ENCODE measurements around the gene C8B.

The C8B gene

DNA sequence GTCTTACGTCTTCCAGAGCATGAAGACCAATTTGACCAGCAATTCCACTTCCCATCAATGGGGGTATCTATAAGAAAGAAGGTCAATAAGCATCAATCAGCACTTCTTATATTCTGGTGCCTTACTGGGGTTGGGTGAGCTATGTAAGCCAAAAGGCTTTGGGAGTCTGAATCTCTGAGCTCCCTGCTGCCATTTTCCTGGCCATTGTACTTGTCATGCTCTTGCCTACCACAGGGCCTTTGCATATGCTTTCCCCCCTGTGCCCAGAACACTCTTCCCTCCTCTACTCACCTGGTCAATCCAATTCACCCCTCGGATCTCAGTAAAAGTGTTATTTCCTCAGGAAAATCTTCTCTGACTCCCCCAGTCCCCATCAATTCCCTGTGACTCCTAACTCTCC is 36.3 kb downstream of the C8B start:
- Mint-ChIP-seq H3K4me3 (no peak overlapping the region), H3K27me3 (peaks cover 2% of the 10 kb centered on the region), H3K4me1 (ENCODE audit: low read depth) (no peaks in the 10 kb centered on the region), H3K36me3 (ENCODE audit: low read depth) (no peaks in the 10 kb centered on the region), H3K27ac (no peak overlapping the region), H3K9me3 (no peaks in the 10 kb centered on the region)
- no peak for DNase-seq

DNA sequence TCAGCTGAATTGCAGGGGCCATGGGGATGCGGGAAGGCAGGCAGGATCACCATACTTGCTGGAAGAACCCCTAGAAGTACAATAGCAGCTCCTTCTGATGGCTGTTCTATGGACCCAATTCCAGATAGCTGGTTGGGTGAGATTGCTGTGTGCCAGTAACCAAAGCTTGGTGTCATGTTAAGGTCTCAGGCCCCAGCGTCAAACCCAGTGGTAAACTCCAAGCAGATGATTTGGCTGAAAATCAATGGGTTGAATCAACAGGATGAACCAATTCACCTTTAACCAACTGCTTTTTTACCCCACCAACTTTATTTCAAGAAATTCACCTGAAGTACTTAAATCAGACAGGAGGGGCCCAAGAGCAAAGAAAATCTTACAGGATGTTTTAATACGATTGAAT is 37.8 kb downstream of the C8B start:
- DNase-seq: no peak
- Mint-ChIP-seq H3K9me3 (no peaks in the 10 kb centered on the region), H3K27me3 (peaks cover 5% of the 10 kb centered on the region), H3K36me3 (ENCODE audit: low read depth) (no peaks in the 10 kb centered on the region), H3K4me3 (no peak overlapping the region), H3K27ac (no peak overlapping the region), H3K4me1 (ENCODE audit: low read depth) (no peaks in the 10 kb centered on the region)

DNA sequence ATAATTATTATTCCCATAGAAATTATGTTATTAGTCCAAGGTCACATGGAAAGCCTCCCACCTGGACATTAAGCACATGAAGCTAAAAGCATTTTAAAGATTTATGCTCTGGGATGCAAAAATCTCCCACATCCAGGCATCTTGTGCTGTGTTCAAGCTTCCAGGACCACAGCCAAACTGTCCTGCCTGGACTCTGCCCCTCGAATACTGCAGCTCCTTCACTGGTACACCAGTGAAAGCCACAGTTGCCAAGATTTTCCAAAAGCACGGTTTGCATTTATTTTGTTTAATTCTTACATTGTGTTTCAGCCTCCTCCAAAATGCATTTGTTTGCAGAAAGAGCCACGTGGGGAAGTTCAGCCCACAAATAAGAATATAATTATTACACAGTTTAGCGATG is 38.6 kb downstream of the C8B start:
- Mint-ChIP-seq H3K27me3 (peaks cover 5% of the 10 kb centered on the region), H3K36me3 (ENCODE audit: low read depth) (no peaks in the 10 kb centered on the region), H3K9me3 (no peaks in the 10 kb centered on the region), H3K4me1 (ENCODE audit: low read depth) (no peaks in the 10 kb centered on the region), H3K4me3 (no peak overlapping the region), H3K27ac (no peak overlapping the region)
- no peak for DNase-seq

DNA sequence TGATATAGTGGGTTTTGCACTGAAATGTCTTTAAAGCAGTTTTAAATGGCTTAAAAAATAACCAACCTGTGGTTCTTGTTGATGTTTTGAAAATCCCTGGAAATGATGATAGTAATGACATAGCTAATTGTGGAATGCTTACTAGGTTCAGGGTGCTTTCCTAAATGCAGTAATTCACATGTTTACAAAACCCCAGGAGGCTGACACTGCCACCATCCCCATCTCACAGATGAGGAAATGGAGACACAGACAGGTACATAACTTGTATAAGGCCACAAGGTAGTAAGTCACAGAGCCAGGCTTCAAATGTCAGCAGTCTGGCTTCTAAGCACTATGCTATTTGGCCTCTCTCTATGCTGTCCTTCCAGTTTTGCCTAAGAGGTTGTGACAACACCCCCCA is 40.6 kb downstream of the C8B start:
- H3K27me3 Mint-ChIP-seq: peaks cover 5% of the 10 kb centered on the region
- H3K36me3 Mint-ChIP-seq (ENCODE audit: low read depth): no peaks in the 10 kb centered on the region
- no peaks in the 10 kb centered on the region for H3K4me1 Mint-ChIP-seq (ENCODE audit: low read depth)

DNA sequence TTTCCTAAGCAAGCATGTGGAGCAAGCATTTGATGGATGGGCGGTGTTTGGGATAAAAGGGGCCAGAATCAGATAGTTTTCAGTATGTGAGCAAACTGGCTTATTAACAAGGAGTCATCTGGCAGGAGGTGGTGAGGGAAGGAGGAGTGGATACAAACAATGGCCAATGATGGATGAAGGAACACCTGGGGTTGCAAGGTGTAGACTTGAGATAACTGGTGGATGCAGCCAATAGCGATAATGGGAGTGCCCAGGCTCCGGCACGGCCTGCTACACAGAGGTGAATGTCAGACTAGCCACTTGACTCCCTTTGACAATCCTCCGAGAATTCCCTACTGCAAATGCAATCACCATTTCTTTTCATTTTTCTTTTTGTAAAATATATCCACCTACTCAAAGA is 41.7 kb downstream of the C8B start:
- Mint-ChIP-seq H3K27ac (no peak overlapping the region), H3K36me3 (ENCODE audit: low read depth) (no peaks in the 10 kb centered on the region), H3K27me3 (peaks cover 5% of the 10 kb centered on the region), H3K4me1 (ENCODE audit: low read depth) (no peaks in the 10 kb centered on the region), H3K4me3 (no peak overlapping the region), H3K9me3 (no peaks in the 10 kb centered on the region)
- DNase-seq: no peak

More for the DNA sequence above, 40.6 kb downstream of the C8B start:
- Mint-ChIP-seq H3K4me3 (no peak overlapping the region), H3K27ac (no peak overlapping the region), H3K9me3 (no peaks in the 10 kb centered on the region)
- no peak for DNase-seq

DNA sequence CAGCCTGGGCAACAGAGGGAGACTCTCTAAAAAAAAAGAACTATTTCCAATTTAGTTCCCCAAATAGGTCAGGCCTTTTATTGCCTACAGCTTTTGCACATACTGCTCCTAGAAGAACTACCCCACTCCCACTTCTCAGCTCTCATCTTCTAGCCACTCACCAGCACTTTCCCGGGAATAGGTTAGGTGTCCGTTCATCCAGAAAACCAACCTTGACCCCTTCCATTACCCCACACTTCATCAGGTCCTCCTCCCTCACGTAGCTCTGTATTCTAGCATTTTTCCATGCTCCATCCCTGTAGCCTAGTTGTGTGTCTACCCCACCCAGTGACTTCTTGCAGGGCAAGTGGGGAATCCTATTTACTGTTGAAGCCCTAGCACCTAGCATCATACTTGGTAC is 42.6 kb downstream of the C8B start:
- Mint-ChIP-seq H3K27me3 (peaks cover 5% of the 10 kb centered on the region), H3K27ac (no peak overlapping the region), H3K4me3 (no peak overlapping the region), H3K9me3 (no peaks in the 10 kb centered on the region), H3K4me1 (ENCODE audit: low read depth) (no peaks in the 10 kb centered on the region), H3K36me3 (ENCODE audit: low read depth) (no peaks in the 10 kb centered on the region)
- no peak for DNase-seq

DNA sequence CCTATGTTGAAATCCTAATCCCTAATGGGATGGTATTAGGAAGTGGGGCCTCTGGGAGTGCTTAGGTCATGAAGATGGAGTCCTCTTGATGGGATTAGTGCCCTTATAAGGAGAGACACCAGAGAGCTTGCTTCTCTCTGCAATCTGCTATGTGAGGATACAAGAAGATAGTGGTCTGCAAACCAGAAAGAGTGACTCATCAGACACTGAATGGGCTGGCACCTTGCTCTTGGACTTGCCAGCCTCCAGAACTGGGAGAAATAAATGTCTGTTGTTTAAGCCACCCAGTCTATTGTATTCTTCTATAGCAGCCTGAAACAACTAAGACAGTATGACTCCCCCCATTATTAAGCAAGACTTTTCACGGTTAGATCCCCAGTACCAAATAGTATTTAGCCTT is 43.3 kb downstream of the C8B start:
- no peak overlapping the region for H3K27ac Mint-ChIP-seq
- H3K4me3 Mint-ChIP-seq: no peak overlapping the region
- no peaks in the 10 kb centered on the region for H3K4me1 Mint-ChIP-seq (ENCODE audit: low read depth)
- DNase-seq: no peak
- H3K27me3 Mint-ChIP-seq: peaks cover 5% of the 10 kb centered on the region
- H3K36me3 Mint-ChIP-seq (ENCODE audit: low read depth): no peaks in the 10 kb centered on the region
- H3K9me3 Mint-ChIP-seq: no peaks in the 10 kb centered on the region

DNA sequence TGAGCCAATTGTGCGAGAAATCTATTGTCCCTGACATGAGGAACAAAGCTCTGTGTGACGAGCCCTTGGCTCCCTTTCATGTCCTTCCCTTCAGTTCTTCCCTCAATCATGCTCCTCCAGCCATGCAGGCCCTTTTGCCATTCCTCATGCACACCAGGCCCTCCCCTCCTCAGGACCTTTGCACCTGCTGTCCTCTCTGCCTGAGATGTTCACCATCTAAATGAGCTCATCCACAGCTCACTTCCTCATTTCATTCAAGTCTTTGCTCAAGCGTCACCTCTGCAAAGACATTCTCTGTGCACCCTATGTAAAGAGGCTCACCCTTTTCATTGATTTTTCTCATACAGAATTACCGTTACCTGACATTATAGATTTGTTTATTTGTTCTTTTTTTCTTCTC is 43.7 kb downstream of the C8B start:
- no peaks in the 10 kb centered on the region for H3K36me3 Mint-ChIP-seq (ENCODE audit: low read depth)
- DNase-seq: no peak
- no peak overlapping the region for H3K27ac Mint-ChIP-seq
- H3K4me3 Mint-ChIP-seq: no peak overlapping the region
- H3K27me3 Mint-ChIP-seq: peaks cover 5% of the 10 kb centered on the region
- no peaks in the 10 kb centered on the region for H3K4me1 Mint-ChIP-seq (ENCODE audit: low read depth)
- no peaks in the 10 kb centered on the region for H3K9me3 Mint-ChIP-seq

DNA sequence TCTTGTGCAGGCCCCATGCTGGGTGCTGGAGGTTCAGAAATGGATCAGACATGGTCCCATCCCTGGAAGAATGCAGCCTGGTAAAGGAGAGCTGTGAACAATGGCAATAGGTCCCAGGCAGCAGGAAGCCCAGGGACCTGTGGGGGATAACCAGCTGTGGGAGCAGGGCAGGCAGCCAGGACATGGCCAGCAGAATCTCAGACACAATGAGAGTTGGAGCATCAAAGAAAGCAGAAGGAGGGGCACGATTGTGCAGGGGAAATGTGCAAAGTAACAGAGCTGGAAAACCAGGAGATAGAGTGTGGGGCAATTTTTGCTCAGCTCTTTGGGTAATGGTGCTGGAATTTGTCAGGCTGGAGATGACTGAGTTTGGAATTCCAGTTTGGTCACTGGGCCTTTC is 44.3 kb downstream of the C8B start:
- Mint-ChIP-seq H3K4me1 (ENCODE audit: low read depth) (no peaks in the 10 kb centered on the region), H3K27me3 (peaks cover 5% of the 10 kb centered on the region), H3K4me3 (no peak overlapping the region), H3K36me3 (ENCODE audit: low read depth) (no peaks in the 10 kb centered on the region), H3K9me3 (no peaks in the 10 kb centered on the region), H3K27ac (no peak overlapping the region)
- DNase-seq: no peak

DNA sequence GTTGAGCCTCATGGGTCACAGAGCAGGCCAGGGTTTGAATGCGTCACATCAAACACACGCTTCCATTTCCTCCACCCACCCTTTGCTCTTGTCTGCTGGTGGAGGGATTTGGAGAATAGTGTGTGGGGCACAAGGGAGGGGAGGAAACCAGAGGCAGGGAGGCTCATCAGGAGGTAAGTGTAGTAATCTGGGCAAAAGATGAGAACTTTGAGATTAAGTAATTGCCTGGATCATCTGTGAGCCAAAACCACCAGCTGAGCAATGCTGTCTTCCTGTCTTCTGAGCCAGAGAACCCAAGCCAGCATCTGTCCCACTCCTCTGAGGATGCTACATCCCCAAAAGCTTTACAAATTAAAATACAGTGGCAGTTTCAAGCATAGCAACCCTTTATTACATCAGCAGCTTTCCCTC is 45.2 kb downstream of the C8B start:
- Mint-ChIP-seq H3K4me1 (ENCODE audit: low read depth) (no peaks in the 10 kb centered on the region), H3K4me3 (no peak overlapping the region), H3K27ac (no peak overlapping the region), H3K9me3 (no peaks in the 10 kb centered on the region), H3K36me3 (ENCODE audit: low read depth) (no peaks in the 10 kb centered on the region), H3K27me3 (peaks cover 8% of the 10 kb centered on the region)
- no peak for DNase-seq

DNA sequence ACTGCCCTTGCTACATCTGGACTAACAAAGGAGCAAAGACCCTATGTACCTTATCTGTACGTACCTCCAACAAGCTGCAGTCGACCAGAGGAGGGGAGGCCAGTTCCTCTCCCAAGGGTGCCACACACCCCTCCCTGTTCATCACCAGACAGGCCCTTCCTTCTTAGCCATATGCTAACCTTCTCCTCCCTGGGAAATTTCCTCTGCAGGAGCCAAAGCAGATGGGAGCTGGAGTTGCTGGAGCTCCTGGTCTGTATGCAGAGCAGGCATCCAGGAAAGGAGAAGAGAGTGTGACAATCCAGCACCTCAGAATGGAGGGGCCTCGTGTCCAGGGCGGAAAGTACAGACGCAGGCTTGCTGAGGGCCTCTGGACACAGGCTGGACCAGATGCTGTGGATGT is 48.5 kb downstream of the C8B start:
- no peak for DNase-seq
- Mint-ChIP-seq H3K4me1 (ENCODE audit: low read depth) (no peaks in the 10 kb centered on the region), H3K27ac (no peak overlapping the region), H3K27me3 (peaks cover 7% of the 10 kb centered on the region), H3K9me3 (no peaks in the 10 kb centered on the region), H3K4me3 (no peak overlapping the region), H3K36me3 (ENCODE audit: low read depth) (no peaks in the 10 kb centered on the region)

DNA sequence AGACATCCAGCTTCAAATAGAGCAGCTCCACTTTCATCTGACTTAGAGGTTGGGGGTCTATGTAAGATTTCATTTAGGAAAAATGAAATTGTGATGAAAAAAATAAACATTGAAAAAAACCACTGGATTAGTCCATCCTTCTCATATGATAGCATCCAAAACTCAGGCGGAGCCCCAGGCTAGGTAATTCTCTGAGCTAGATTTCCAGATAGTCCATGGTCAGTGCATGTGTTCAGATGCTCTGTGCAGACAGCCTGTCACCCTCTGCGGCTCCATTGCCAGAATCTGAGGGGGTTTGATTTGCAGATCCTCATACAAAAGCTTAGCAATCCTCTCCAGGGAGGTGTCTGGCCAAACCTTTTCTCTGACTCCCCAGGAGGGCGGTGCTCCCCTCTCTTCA is 49.2 kb downstream of the C8B start:
- DNase-seq: no peak
- Mint-ChIP-seq H3K27ac (no peak overlapping the region), H3K27me3 (peaks cover 7% of the 10 kb centered on the region), H3K4me1 (ENCODE audit: low read depth) (no peaks in the 10 kb centered on the region), H3K4me3 (no peak overlapping the region), H3K36me3 (ENCODE audit: low read depth) (no peaks in the 10 kb centered on the region), H3K9me3 (no peaks in the 10 kb centered on the region)

DNA sequence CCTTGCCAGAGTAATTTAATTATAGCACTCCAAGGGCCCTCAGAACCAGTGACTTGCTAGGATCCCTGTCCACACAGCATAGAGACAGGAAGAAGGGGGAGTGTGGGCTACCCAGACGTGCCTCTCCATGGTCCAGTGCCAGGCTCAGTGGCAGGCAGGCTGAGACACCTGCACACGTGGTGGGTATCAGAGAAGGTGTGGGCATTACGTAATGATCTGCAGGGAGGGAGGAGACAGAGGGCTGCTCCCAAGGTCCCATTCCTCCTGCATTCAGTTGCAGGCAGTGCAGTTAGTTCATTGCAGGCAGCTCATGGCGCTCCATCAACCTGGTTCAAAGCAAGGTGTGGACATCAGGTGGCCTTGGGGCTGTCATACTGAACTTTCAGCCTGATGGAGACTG is 49.9 kb downstream of the C8B start:
- Mint-ChIP-seq H3K9me3 (no peaks in the 10 kb centered on the region), H3K4me1 (ENCODE audit: low read depth) (no peaks in the 10 kb centered on the region), H3K27ac (no peak overlapping the region), H3K4me3 (no peak overlapping the region), H3K36me3 (ENCODE audit: low read depth) (no peaks in the 10 kb centered on the region), H3K27me3 (peaks cover 5% of the 10 kb centered on the region)
- DNase-seq: no peak

DNA sequence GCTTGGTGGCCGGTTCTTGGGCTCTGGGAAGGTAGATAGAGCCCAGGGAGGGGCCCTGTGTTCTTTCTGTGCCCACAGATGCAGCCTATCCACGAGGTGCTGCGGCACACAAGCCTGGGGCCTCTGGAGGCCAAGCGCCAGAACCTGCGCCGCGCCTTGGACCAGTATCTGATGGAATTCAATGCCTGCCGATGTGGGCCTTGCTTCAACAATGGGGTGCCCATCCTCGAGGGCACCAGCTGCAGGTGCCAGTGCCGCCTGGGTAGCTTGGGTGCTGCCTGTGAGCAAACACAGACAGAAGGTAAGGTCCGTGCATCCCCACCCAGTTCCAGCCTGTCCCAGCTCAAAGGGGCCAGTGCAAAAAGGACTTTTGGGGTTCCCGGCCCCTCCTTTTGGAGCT is 53.5 kb downstream of the C8B start:
- no peaks in the 10 kb centered on the region for H3K36me3 Mint-ChIP-seq (ENCODE audit: low read depth)
- no peaks in the 10 kb centered on the region for H3K9me3 Mint-ChIP-seq
- H3K27me3 Mint-ChIP-seq: peaks cover 7% of the 10 kb centered on the region
- no peak for DNase-seq
- H3K4me3 Mint-ChIP-seq: no peak overlapping the region
- H3K27ac Mint-ChIP-seq: no peak overlapping the region
- no peaks in the 10 kb centered on the region for H3K4me1 Mint-ChIP-seq (ENCODE audit: low read depth)

DNA sequence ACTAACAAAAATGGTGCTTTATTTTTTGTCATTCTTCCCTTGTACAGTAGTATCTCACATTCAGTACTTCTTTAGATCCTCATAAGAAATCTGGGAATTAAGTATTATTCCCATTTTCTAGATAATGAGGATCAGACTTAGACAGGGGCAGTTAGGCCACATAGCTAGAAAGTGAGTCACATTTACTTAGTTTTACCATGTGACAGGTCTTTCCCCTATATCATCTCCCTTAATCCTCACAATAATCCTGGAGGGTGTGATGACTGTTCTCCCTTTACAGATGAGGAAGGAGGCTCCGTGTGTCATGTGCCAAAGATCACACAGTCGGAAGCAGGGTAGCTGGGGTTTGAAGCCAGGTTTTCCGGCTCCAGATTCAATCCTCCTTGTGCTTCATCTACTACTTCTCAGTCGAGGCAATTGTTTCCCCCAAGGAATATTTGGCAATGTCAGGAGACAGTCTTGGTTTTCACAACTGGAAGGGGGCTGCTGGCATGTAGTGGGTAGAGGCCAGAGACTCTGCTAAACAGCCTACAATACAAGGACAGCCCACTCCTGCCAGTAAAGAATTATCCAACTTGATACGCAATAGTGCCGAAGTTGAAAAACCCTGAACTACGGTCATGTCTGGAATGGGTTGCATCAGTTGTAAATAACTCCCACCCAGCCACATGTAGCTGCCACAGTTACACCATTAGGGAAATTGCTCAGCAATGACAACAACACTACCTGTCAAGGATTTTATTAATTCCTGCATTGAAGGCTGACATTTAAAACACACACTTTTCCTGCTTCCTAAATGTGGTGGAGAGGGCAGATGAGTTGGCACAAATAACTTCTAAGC is 54.5 kb downstream of the C8B start:
- no peaks in the 10 kb centered on the region for H3K36me3 Mint-ChIP-seq (ENCODE audit: low read depth)
- H3K9me3 Mint-ChIP-seq: no peaks in the 10 kb centered on the region
- no peaks in the 10 kb centered on the region for H3K4me1 Mint-ChIP-seq (ENCODE audit: low read depth)
- H3K27me3 Mint-ChIP-seq: peaks cover 7% of the 10 kb centered on the region
- no peak for DNase-seq
- no peak overlapping the region for H3K27ac Mint-ChIP-seq
- H3K4me3 Mint-ChIP-seq: no peak overlapping the region

All from activated T-cell treated with anti-CD3 and anti-CD28 coated beads, Interleukin-2, amount 50 U/mL, for 24 hours (primary cell).